Measurements from ENCODE around the gene HS6ST1.

GRCh38 chr2:128291844-128292598 is 26.6 kb downstream of the HS6ST1 start:
- TF ChIP-seq CTCF (IDR thresholded peaks at IDR 0.05) (no peak), POLR2A (IDR thresholded peaks at IDR 0.05) (no peak)

Measured in testis (tissue), 2 donors.